K562 (cell line): ENCODE measurements around the gene TMEM205. TPM values are rescaled to one million over a fixed set of nuclear protein-coding genes. Genes with fewer than 3 reads are reported as not detected.

Experiments
- ARHGAP35 ChIP-seq: fragments of 450-650 bp; IDR thresholded peaks from 2 replicates; pipeline ENCODE4 v1.6.1; 2018; ENCODE audit not compliant: partially characterized antibody
- BRCA1 ChIP-seq, 2 experiments: fragments of 450-650 bp in 1 of 2; sonication (generic) in 1 of 2; formaldehyde crosslinking in 1 of 2; IDR thresholded peaks; 2 replicates each; pipeline versions ENCODE4 v1.5.0 to v1.6.1; 2017 to 2020; ENCODE audit warnings: mild to moderate bottlenecking in 1 of 2, missing genetic modification reagents in 1 of 2
- ESRRA ChIP-seq: fragments of 450-650 bp; IDR thresholded peaks from 2 replicates; pipeline ENCODE4 v1.6.1; 2014; ENCODE audit warnings: low read depth, mild to moderate bottlenecking, moderate library complexity, borderline replicate concordance
- ETS1 ChIP-seq: conservative IDR thresholded peaks from 2 replicates; pipeline ENCODE4 v1.6.1; 2011; ENCODE audit warnings: low read depth, mild to moderate bottlenecking, low read length; ENCODE audit not compliant: control insufficient read depth
- RERE ChIP-seq: sonication (generic); formaldehyde crosslinking; IDR thresholded peaks from 2 replicates; pipeline ENCODE4 v1.8.0; 2023; ENCODE audit warnings: missing genetic modification reagents, mild to moderate bottlenecking, borderline replicate concordance
- THRB ChIP-seq: fragments of 450-650 bp; formaldehyde crosslinking; conservative IDR thresholded peaks from 2 replicates; pipeline ENCODE4 v1.4.0; 2022; ENCODE audit warnings: mild to moderate bottlenecking, missing genetic modification characterization
- ZBTB1 ChIP-seq: sonication (generic); formaldehyde crosslinking; IDR thresholded peaks from 2 replicates; pipeline ENCODE4 v1.8.1; 2023; ENCODE audit warnings: missing genetic modification reagents, low read depth, mild to moderate bottlenecking, borderline replicate concordance
- polyA plus RNA-seq, 8 experiments: library from polyadenylated mRNA; depleted of rRNA in 4 of 8; stranded (reverse) in 5 of 8; unstranded in 3 of 8; fragments of >200 nt; fragmentation: Nextera tagmentation in 2 of 8; fragmentation: Illumina TruSeq in 1 of 8; extraction: Ambion mirVana in 2 of 8; extraction: Trizol in 1 of 8; gene quantifications; 2 replicates each; pipeline versions ENCODE4 v1.2.1 to v1.2.3, GENCODE V29; 2011 to 2014; ENCODE audit warnings: inconsistent platforms in 1 of 8, missing spikeins in 1 of 8
- total RNA-seq, 7 experiments: library from RNA; depleted of rRNA in 6 of 7; stranded (reverse); fragments of >200 nt in 6 of 7; fragmentation: Illumina TruSeq in 2 of 7; extraction: Trizol in 2 of 7; gene quantifications; 2 replicates each; pipeline versions ENCODE4 v1.2.1 to v1.2.3, GENCODE V29; 2011 to 2021; ENCODE audit warnings: low replicate concordance in 1 of 7

Gene TMEM205
- total and polyA plus RNA-seq, 9 of the 15 experiments (the other 6 are each of a cell fraction or from before 2014, with no cell fraction given): 21.3 to 81.5 (median 44.1) TPM

GRCh38 chr19:11373885-11374432 lies 27.9 kb upstream of the TMEM205 start (continued):
- TF ChIP-seq RERE (CRISPR knock-in tag) (no peak), BRCA1 (IDR thresholded peaks at IDR 0.05) (no peak), BRCA1 (CRISPR knock-in tag; IDR thresholded peaks at IDR 0.05) (no peak), ETS1 (no peak), ARHGAP35 (no peak), THRB (no peak), ESRRA (peak; percentile 84), ZBTB1 (no peak)
